Smooth muscle cell (in vitro differentiated cells): Measurements from ENCODE around the gene ACTRT2. TPM values are rescaled to one million over a fixed set of nuclear protein-coding genes. Genes with fewer than 3 reads are reported as not detected.

Experiments
- DNase-seq: peaks from one replicate; lab custom pipeline; 2025; ENCODE audit not compliant: unreplicated experiment; lab: John Stamatoyannopoulos, UW
- H2AFZ ChIP-seq: fragments of 200-600 bp; sonication (generic); 2 replicates; pipeline ENCODE4 v1.6.0; 2016; ENCODE audit warnings: antibody characterized with exemption, low read depth, mild to moderate bottlenecking
- H3F3A ChIP-seq: fragments of 200-600 bp; sonication (generic); 2 replicates; pipeline ENCODE4 v1.6.0; 2017; ENCODE audit warnings: antibody characterized with exemption, low read depth
- H3K27ac ChIP-seq: fragments of 200-600 bp; sonication (generic); 2 replicates; pipeline ENCODE4 v1.5.1; 2016; ENCODE audit warnings: low read depth, mild to moderate bottlenecking
- H3K27me3 ChIP-seq: fragments of 200-600 bp; sonication (generic); 2 replicates; pipeline ENCODE4 v1.6.1; 2016; ENCODE audit warnings: low read depth, mild to moderate bottlenecking
- H3K36me3 ChIP-seq: fragments of 200-600 bp; sonication (generic); 2 replicates; pipeline ENCODE4 v1.5.1; 2016; ENCODE audit warnings: low read depth
- H3K4me1 ChIP-seq: fragments of 200-600 bp; sonication (generic); 2 replicates; pipeline ENCODE4 v1.5.1; 2016; ENCODE audit warnings: low read depth
- H3K4me2 ChIP-seq: fragments of 200-600 bp; sonication (generic); 2 replicates; pipeline ENCODE4 v1.6.0; 2016; ENCODE audit warnings: mild to moderate bottlenecking
- H3K4me3 ChIP-seq: fragments of 200-600 bp; sonication (generic); 2 replicates; pipeline ENCODE4 v1.5.1; 2016; ENCODE audit warnings: mild to moderate bottlenecking
- H3K79me2 ChIP-seq: fragments of 200-600 bp; sonication (generic); 2 replicates; pipeline ENCODE4 v1.6.0; 2016; ENCODE audit warnings: low read depth, mild to moderate bottlenecking
- H3K9ac ChIP-seq: fragments of 200-600 bp; sonication (generic); 2 replicates; pipeline ENCODE4 v1.6.0; 2016; ENCODE audit warnings: low read depth
- H3K9me3 ChIP-seq: fragments of 200-600 bp; sonication (generic); replicated peaks from 2 replicates; pipeline ENCODE4 v1.5.1; 2016; ENCODE audit warnings: low read depth
- H4K20me1 ChIP-seq: fragments of 200-600 bp; sonication (generic); 2 replicates; pipeline ENCODE4 v1.6.0; 2016; ENCODE audit warnings: low read depth
- CTCF ChIP-seq: fragments of 200-600 bp; sonication (generic); IDR thresholded peaks from 2 replicates; pipeline ENCODE4 v1.5.1; 2017; ENCODE audit warnings: borderline replicate concordance, mild to moderate bottlenecking, antibody characterized with exemption; ENCODE audit not compliant: insufficient read depth, poor library complexity, severe bottlenecking
- WGBS: methylation state at CpG from one replicate; pipeline ENCODE4 v1.1.7; 2016; ENCODE audit warnings: low lambda C conversion rate; 5-methylcytosine and 5-hydroxymethylcytosine counted together
- polyA plus RNA-seq: library from polyadenylated mRNA; unstranded; fragments of >200 nt; fragmentation: Nextera tagmentation; extraction: Ambion mirVana; gene quantifications from 2 replicates; pipeline ENCODE4 v1.2.1, GENCODE V29; 2016
- total RNA-seq: library from RNA; depleted of rRNA; stranded (reverse); fragments of >200 nt; gene quantifications from 2 replicates; pipeline ENCODE4 v1.2.3, GENCODE V29; 2014

ACTRT2 gene
- total and polyA plus RNA-seq, 2 experiments from 2014 or later, result not detected

- H3K4me3 ChIP-seq, result no peak overlapping the region
- H3K9me3 ChIP-seq, result no peaks in the 10 kb centered on the region
- H3F3A ChIP-seq, result no peaks in the 10 kb centered on the region
- H3K9ac ChIP-seq, result no peak overlapping the region
- H3K36me3 ChIP-seq, result no peaks in the 10 kb centered on the region
- DNase-seq, result no peak
- H3K27me3 ChIP-seq, result peaks cover 33% of the 10 kb centered on the region
- TF ChIP-seq CTCF, result no peak
- H3K27ac ChIP-seq, result no peak overlapping the region
- H4K20me1 ChIP-seq, result no peaks in the 10 kb centered on the region
- H2AFZ ChIP-seq, result no peak overlapping the region
- H3K4me1 ChIP-seq, result no peaks in the 10 kb centered on the region
- WGBS, result 80% methylated on average over 9 of the region's 9 CpGs
- H3K79me2 ChIP-seq, result no peaks in the 10 kb centered on the region
- no peak overlapping the region for H3K4me2 ChIP-seq
These were observed 33.8 kb downstream of the ACTRT2 start for GRCh38 chr1:3055051-3055450.

GRCh38 chr1:3056641-3057040, 35.4 kb downstream of the ACTRT2 start:
- TF ChIP-seq CTCF, result no peak
- Histone ChIP-seq H3F3A (no peaks in the 10 kb centered on the region), H3K4me3 (no peak overlapping the region), H3K27ac (no peak overlapping the region), H3K4me2 (no peak overlapping the region), H4K20me1 (no peaks in the 10 kb centered on the region), H3K79me2 (no peaks in the 10 kb centered on the region), H3K4me1 (no peaks in the 10 kb centered on the region), H3K9ac (no peak overlapping the region), H2AFZ (no peak overlapping the region), H3K36me3 (no peaks in the 10 kb centered on the region), H3K9me3 (no peaks in the 10 kb centered on the region), H3K27me3 (peaks cover 47% of the 10 kb centered on the region)
- 71% methylated on average over 5 of the region's 5 CpGs for WGBS
- no peak for DNase-seq

- Histone ChIP-seq H3K9ac (no peak overlapping the region), H3K36me3 (no peaks in the 10 kb centered on the region), H3K79me2 (no peaks in the 10 kb centered on the region), H3K27me3 (peaks cover 65% of the 10 kb centered on the region), H3K27ac (no peak overlapping the region), H4K20me1 (no peaks in the 10 kb centered on the region), H2AFZ (no peak overlapping the region), H3F3A (no peaks in the 10 kb centered on the region), H3K4me2 (no peak overlapping the region), H3K4me3 (no peak overlapping the region), H3K9me3 (no peaks in the 10 kb centered on the region), H3K4me1 (peaks cover 14% of the 10 kb centered on the region)
- no peak for TF ChIP-seq CTCF
- 71% methylated on average over 10 of the region's 10 CpGs for WGBS
- DNase-seq, result no peak
These were observed 37.2 kb downstream of the ACTRT2 start for GRCh38 chr1:3058263-3059030.

GRCh38 chr1:3060127-3060526, 38.9 kb downstream of the ACTRT2 start:
- Histone ChIP-seq H4K20me1 (no peaks in the 10 kb centered on the region), H3K9ac (no peak overlapping the region), H3K4me3 (no peak overlapping the region), H3K79me2 (no peaks in the 10 kb centered on the region), H3F3A (no peaks in the 10 kb centered on the region), H3K27me3 (peaks cover 81% of the 10 kb centered on the region), H3K27ac (no peak overlapping the region), H3K4me2 (no peak overlapping the region), H3K4me1 (peaks cover 18% of the 10 kb centered on the region), H3K36me3 (no peaks in the 10 kb centered on the region), H3K9me3 (no peaks in the 10 kb centered on the region), H2AFZ (no peak overlapping the region)
- DNase-seq, result no peak
- no peak for TF ChIP-seq CTCF
- 72% methylated on average over 9 of the region's 9 CpGs for WGBS
